MM.1S (cell line): ENCODE results near the gene RHOBTB3.
"Not testable (repeated sequence)": the region's sequence is repeated elsewhere in the genome, so short reads cannot be mapped to it uniquely, and the experiment has no call there.

Experiments used
- DNase-seq: peaks from one replicate; pipeline ENCODE4 v3.0.0-alpha.2; 2015
- H2AFZ ChIP-seq: fragments of 300-600 bp; sonication (generic); 2 replicates; pipeline ENCODE4 v1.6.0; 2016; ENCODE audit warnings: antibody characterized with exemption, low read length
- H3F3A ChIP-seq: fragments of 300-600 bp; sonication (generic); 2 replicates; pipeline ENCODE4 v1.6.1; 2016; ENCODE audit warnings: mild to moderate bottlenecking, antibody characterized with exemption, low read length, moderate library complexity, mixed read lengths; ENCODE audit not compliant: insufficient read depth
- H3K27ac ChIP-seq: fragments of 300-600 bp; sonication (generic); 2 replicates; pipeline ENCODE4 v1.5.1; 2016; ENCODE audit warnings: mild to moderate bottlenecking, low read length
- H3K27me3 ChIP-seq: fragments of 300-600 bp; sonication (generic); replicated peaks from 2 replicates; pipeline ENCODE4 v1.6.0; 2016; ENCODE audit warnings: low read length; ENCODE audit not compliant: insufficient read depth
- H3K36me3 ChIP-seq: fragments of 300-600 bp; sonication (generic); replicated peaks from 2 replicates; pipeline ENCODE4 v1.6.1; 2016; ENCODE audit warnings: mild to moderate bottlenecking, low read length, mixed read lengths; ENCODE audit not compliant: insufficient read depth
- H3K4me1 ChIP-seq: fragments of 300-600 bp; sonication (generic); 2 replicates; pipeline ENCODE4 v1.6.1; 2016; ENCODE audit warnings: low read length, mixed read lengths
- H3K4me2 ChIP-seq: fragments of 300-600 bp; sonication (generic); 2 replicates; pipeline ENCODE4 v1.6.0; 2016; ENCODE audit warnings: low read depth, low read length
- H3K4me3 ChIP-seq: fragments of 300-600 bp; sonication (generic); 2 replicates; pipeline ENCODE4 v1.5.1; 2016; ENCODE audit warnings: low read length, mixed read lengths
- H3K79me2 ChIP-seq: fragments of 300-600 bp; sonication (generic); 2 replicates; pipeline ENCODE4 v1.6.1; 2016; ENCODE audit warnings: mixed run types, low read length, mixed read lengths
- H3K9ac ChIP-seq: fragments of 300-600 bp; sonication (generic); 2 replicates; pipeline ENCODE4 v1.6.1; 2016; ENCODE audit warnings: low read length, mixed read lengths
- H3K9me2 ChIP-seq: fragments of 300-600 bp; sonication (generic); replicated peaks from 2 replicates; pipeline ENCODE4 v1.6.1; 2016; ENCODE audit warnings: mild to moderate bottlenecking, low read length, mixed read lengths; ENCODE audit not compliant: insufficient read depth
- H3K9me3 ChIP-seq: fragments of 300-600 bp; sonication (generic); replicated peaks from 2 replicates; pipeline ENCODE4 v1.6.1; 2016; ENCODE audit warnings: mild to moderate bottlenecking, low read length, mixed read lengths; ENCODE audit not compliant: insufficient read depth
- H4K20me1 ChIP-seq: fragments of 300-600 bp; sonication (generic); 2 replicates; pipeline ENCODE4 v1.6.1; 2016; ENCODE audit warnings: mild to moderate bottlenecking, low read length, moderate library complexity, mixed read lengths; ENCODE audit not compliant: insufficient read depth
- CTCF ChIP-seq: fragments of 300-600 bp; sonication (generic); IDR thresholded peaks from 2 replicates; pipeline ENCODE4 v1.5.1; 2016; ENCODE audit warnings: antibody characterized with exemption, low read length, mixed read lengths
- EZH2 ChIP-seq: fragments of 300-600 bp; sonication (generic); optimal IDR thresholded peaks from 2 replicates; pipeline ENCODE3; 2017; ENCODE audit warnings: low read depth, mild to moderate bottlenecking, antibody characterized with exemption, low read length, mixed read lengths
- EZH2phosphoT487 ChIP-seq: fragments of 300-600 bp; sonication (generic); IDR thresholded peaks from 2 replicates; pipeline ENCODE4 v1.6.1; 2018; ENCODE audit warnings: antibody characterized with exemption, low read length

Gene RHOBTB3

GRCh38 chr5:95808686-95809413 is 77.7 kb downstream of the RHOBTB3 start:
- Histone ChIP-seq H3F3A (peaks cover 21% of the 10 kb centered on the region), H3K27me3 (no peaks in the 10 kb centered on the region), H3K9ac (no peak overlapping the region), H3K4me1 (peaks cover 25% of the 10 kb centered on the region), H3K9me2 (no peaks in the 10 kb centered on the region), H3K27ac (peak overlapping the region; percentile 67; the same call in 1 of the 2 replicates), H4K20me1 (no peaks in the 10 kb centered on the region), H3K4me3 (peak overlapping the region; percentile 45), H3K9me3 (no peaks in the 10 kb centered on the region), H2AFZ (peak overlapping the region; percentile 56), H3K79me2 (no peaks in the 10 kb centered on the region), H3K4me2 (peak overlapping the region; percentile 87), H3K36me3 (no peaks in the 10 kb centered on the region)
- TF ChIP-seq EZH2phosphoT487 (no peak), EZH2 (no peak), CTCF (no peak)
- peak; percentile 95 for DNase-seq

- Histone ChIP-seq H3K9me3 (no peaks in the 10 kb centered on the region), H4K20me1 (no peaks in the 10 kb centered on the region), H2AFZ (peak overlapping the region; percentile 26; the same call in 1 of the 2 replicates), H3K9ac (no peak overlapping the region), H3K4me2 (peak overlapping the region; percentile 87), H3K4me3 (peak overlapping the region; percentile 34), H3K27me3 (no peaks in the 10 kb centered on the region), H3K27ac (peak overlapping the region; percentile 67; the same call in 1 of the 2 replicates), H3F3A (peaks cover 21% of the 10 kb centered on the region), H3K36me3 (no peaks in the 10 kb centered on the region), H3K9me2 (no peaks in the 10 kb centered on the region), H3K4me1 (peaks cover 25% of the 10 kb centered on the region), H3K79me2 (no peaks in the 10 kb centered on the region)
- TF ChIP-seq EZH2 (no peak), CTCF (no peak), EZH2phosphoT487 (no peak)
- no peak for DNase-seq
These were observed 78.4 kb downstream of the RHOBTB3 start for GRCh38 chr5:95809414-95809960.

- peaks cover 9% of the 10 kb centered on the region; the same call in 1 of the 2 replicates for H3K79me2 ChIP-seq
- no peaks in the 10 kb centered on the region for H3K36me3 ChIP-seq
- H3K27ac ChIP-seq: no peak overlapping the region
- H3K9ac ChIP-seq: no peak overlapping the region
- peaks cover 25% of the 10 kb centered on the region for H3K4me1 ChIP-seq
- no peak overlapping the region for H3K4me2 ChIP-seq
- peaks cover 21% of the 10 kb centered on the region for H3F3A ChIP-seq
- no peaks in the 10 kb centered on the region for H4K20me1 ChIP-seq
- no peak overlapping the region for H3K4me3 ChIP-seq
- DNase-seq: no peak
- no peaks in the 10 kb centered on the region for H3K9me2 ChIP-seq
- H2AFZ ChIP-seq: no peak overlapping the region
- H3K9me3 ChIP-seq: no peaks in the 10 kb centered on the region
- no peaks in the 10 kb centered on the region for H3K27me3 ChIP-seq
- TF ChIP-seq EZH2phosphoT487 (no peak), CTCF (no peak)
These were observed 79.4 kb downstream of the RHOBTB3 start for GRCh38 chr5:95810305-95811125.

- Histone ChIP-seq H3K4me1 (peaks cover 25% of the 10 kb centered on the region), H3F3A (peaks cover 21% of the 10 kb centered on the region)
- not testable (repeated sequence) for DNase-seq
These were observed 79.9 kb downstream of the RHOBTB3 start for GRCh38 chr5:95811126-95811423.

GRCh38 chr5:95811461-95812073 is 80.4 kb downstream of the RHOBTB3 start:
- peaks cover 21% of the 10 kb centered on the region for H3F3A ChIP-seq
- H3K4me2 ChIP-seq: not testable (repeated sequence)

More at GRCh38 chr5:95811126-95811423, 79.9 kb downstream of the RHOBTB3 start:
- H3K9me2 ChIP-seq, H3K9ac ChIP-seq, H3K27ac ChIP-seq, H3K27me3 ChIP-seq, H3K4me2 ChIP-seq, H3K9me3 ChIP-seq, H3K36me3 ChIP-seq, H2AFZ ChIP-seq, H4K20me1 ChIP-seq, H3K4me3 ChIP-seq: not testable (repeated sequence)
- H3K79me2 ChIP-seq: peaks cover 11% of the 10 kb centered on the region; the same call in 1 of the 2 replicates

More at GRCh38 chr5:95811461-95812073, 80.4 kb downstream of the RHOBTB3 start:
- H4K20me1 ChIP-seq, H3K9me2 ChIP-seq, DNase-seq, H3K9me3 ChIP-seq, H3K27ac ChIP-seq, H3K4me3 ChIP-seq, H3K9ac ChIP-seq, H2AFZ ChIP-seq, H3K36me3 ChIP-seq, H3K27me3 ChIP-seq: not testable (repeated sequence)
- peaks cover 15% of the 10 kb centered on the region for H3K79me2 ChIP-seq
- peaks cover 25% of the 10 kb centered on the region for H3K4me1 ChIP-seq
